HepG2 (cell line): ENCODE results near the gene HIPK2.

Source experiments
- DPF2 ChIP-seq: sonication (generic); formaldehyde crosslinking; IDR thresholded peaks from 2 replicates; pipeline ENCODE4 v1.4.0; 2020; ENCODE audit warnings: mild to moderate bottlenecking, low read depth, missing genetic modification reagents, borderline replicate concordance
- ETS1 ChIP-seq: sonication (generic); formaldehyde crosslinking; IDR thresholded peaks from 2 replicates; pipeline ENCODE4 v1.4.0; 2020; ENCODE audit warnings: missing genetic modification reagents
- NFIC ChIP-seq: IDR thresholded peaks from 2 replicates; pipeline ENCODE4 v1.6.1; 2012; ENCODE audit warnings: mild to moderate bottlenecking, low read length, inconsistent platforms
- POLR2G ChIP-seq: fragments of 200-400 bp; formaldehyde crosslinking; IDR thresholded peaks from 2 replicates; pipeline ENCODE4 v1.6.1; 2018; ENCODE audit warnings: mild to moderate bottlenecking, low read depth, low read length, moderate library complexity
- U2AF1 ChIP-seq: fragments of 200-400 bp; formaldehyde crosslinking; optimal IDR thresholded peaks from 2 replicates; pipeline ENCODE3; 2017; ENCODE audit warnings: mild to moderate bottlenecking, low read depth, low read length
- TF ChIP-seq, protein P1 (sequence below): sonication (generic); formaldehyde crosslinking; IDR thresholded peaks from 2 replicates; pipeline ENCODE4 v1.4.0; 2020; ENCODE audit warnings: missing genetic modification reagents

- TF ChIP-seq, protein P1, sequence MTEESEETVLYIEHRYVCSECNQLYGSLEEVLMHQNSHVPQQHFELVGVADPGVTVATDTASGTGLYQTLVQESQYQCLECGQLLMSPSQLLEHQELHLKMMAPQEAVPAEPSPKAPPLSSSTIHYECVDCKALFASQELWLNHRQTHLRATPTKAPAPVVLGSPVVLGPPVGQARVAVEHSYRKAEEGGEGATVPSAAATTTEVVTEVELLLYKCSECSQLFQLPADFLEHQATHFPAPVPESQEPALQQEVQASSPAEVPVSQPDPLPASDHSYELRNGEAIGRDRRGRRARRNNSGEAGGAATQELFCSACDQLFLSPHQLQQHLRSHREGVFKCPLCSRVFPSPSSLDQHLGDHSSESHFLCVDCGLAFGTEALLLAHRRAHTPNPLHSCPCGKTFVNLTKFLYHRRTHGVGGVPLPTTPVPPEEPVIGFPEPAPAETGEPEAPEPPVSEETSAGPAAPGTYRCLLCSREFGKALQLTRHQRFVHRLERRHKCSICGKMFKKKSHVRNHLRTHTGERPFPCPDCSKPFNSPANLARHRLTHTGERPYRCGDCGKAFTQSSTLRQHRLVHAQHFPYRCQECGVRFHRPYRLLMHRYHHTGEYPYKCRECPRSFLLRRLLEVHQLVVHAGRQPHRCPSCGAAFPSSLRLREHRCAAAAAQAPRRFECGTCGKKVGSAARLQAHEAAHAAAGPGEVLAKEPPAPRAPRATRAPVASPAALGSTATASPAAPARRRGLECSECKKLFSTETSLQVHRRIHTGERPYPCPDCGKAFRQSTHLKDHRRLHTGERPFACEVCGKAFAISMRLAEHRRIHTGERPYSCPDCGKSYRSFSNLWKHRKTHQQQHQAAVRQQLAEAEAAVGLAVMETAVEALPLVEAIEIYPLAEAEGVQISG (CRISPR knock-in tag), result no peak
- TF ChIP-seq U2AF1 (no peak), ETS1 (CRISPR knock-in tag) (no peak), NFIC (no peak), POLR2G (no peak), DPF2 (CRISPR knock-in tag) (no peak)
Measured at GRCh38 chr7:139583826-139584553, 193.8 kb downstream of the HIPK2 start.
